OCI-LY1 (cell line): ENCODE measurements around the gene FANK1.

ENCODE experiments used
- H2AFZ ChIP-seq: fragments of 200-600 bp; sonication (generic), shearing (Covaris generic); 2 replicates; pipeline ENCODE4 v1.6.0; 2014; ENCODE audit warnings: antibody characterized with exemption, mild to moderate bottlenecking, low read length
- H3F3A ChIP-seq: fragments of 200-600 bp; sonication (generic), shearing (Covaris generic); 2 replicates; pipeline ENCODE4 v1.6.0; 2014; ENCODE audit warnings: mild to moderate bottlenecking, antibody characterized with exemption, low read length, moderate library complexity; ENCODE audit not compliant: insufficient read depth
- H3K27ac ChIP-seq: fragments of 200-600 bp; sonication (generic); 2 replicates; pipeline ENCODE4 v1.5.1; 2014; ENCODE audit warnings: low read length, mixed run types, mild to moderate bottlenecking, low read depth; ENCODE audit not compliant: poor library complexity, severe bottlenecking
- H3K27me3 ChIP-seq: fragments of 200-600 bp; sonication (generic); 2 replicates; pipeline ENCODE4 v1.6.0; 2014; ENCODE audit warnings: antibody characterized with exemption, mild to moderate bottlenecking, low read length, moderate library complexity; ENCODE audit not compliant: insufficient read depth
- H3K36me3 ChIP-seq: fragments of 200-600 bp; sonication (generic); 2 replicates; pipeline ENCODE4 v1.6.1; 2014; ENCODE audit warnings: mild to moderate bottlenecking, antibody characterized with exemption, low read length, moderate library complexity, mixed read lengths; ENCODE audit not compliant: insufficient read depth
- H3K4me1 ChIP-seq: fragments of 200-600 bp; sonication (generic); 2 replicates; pipeline ENCODE4 v1.5.1; 2014; ENCODE audit warnings: mild to moderate bottlenecking, low read length, moderate library complexity; ENCODE audit not compliant: insufficient read depth, severe bottlenecking
- H3K4me2 ChIP-seq: fragments of 200-600 bp; sonication (generic), shearing (Covaris generic); 2 replicates; pipeline ENCODE4 v1.6.1; 2014; ENCODE audit warnings: low read length
- H3K4me3 ChIP-seq: fragments of 200-600 bp; sonication (generic); 2 replicates; pipeline ENCODE4 v1.5.1; 2014; ENCODE audit warnings: low read length, low read depth, mild to moderate bottlenecking, mixed read lengths; ENCODE audit not compliant: poor library complexity, severe bottlenecking
- H3K79me2 ChIP-seq: fragments of 200-600 bp; shearing (Covaris generic); 2 replicates; pipeline ENCODE4 v1.6.1; 2016; ENCODE audit warnings: mixed run types, low read length, mixed read lengths; ENCODE audit not compliant: insufficient read depth
- H3K9ac ChIP-seq: fragments of 200-600 bp; sonication (generic), shearing (Covaris generic); 2 replicates; pipeline ENCODE4 v1.6.1; 2014; ENCODE audit warnings: mild to moderate bottlenecking, low read length, mixed read lengths
- H3K9me2 ChIP-seq: fragments of 200-600 bp; sonication (generic), shearing (Covaris generic); 2 replicates; pipeline ENCODE4 v1.6.1; 2014; ENCODE audit warnings: low read depth, mild to moderate bottlenecking, low read length, mixed read lengths
- H3K9me3 ChIP-seq: fragments of 200-600 bp; shearing (Covaris generic); 2 replicates; pipeline ENCODE4 v1.6.1; 2014; ENCODE audit warnings: low read length, mixed read lengths
- H4K20me1 ChIP-seq: fragments of 200-600 bp; sonication (generic), shearing (Covaris generic); 2 replicates; pipeline ENCODE4 v1.6.0; 2016; ENCODE audit warnings: mild to moderate bottlenecking, low read length; ENCODE audit not compliant: insufficient read depth
- EZH2 ChIP-seq: fragments of 200-600 bp; sonication (generic), shearing (Covaris generic); IDR thresholded peaks from 2 replicates; pipeline ENCODE4 v1.8.0; 2017; ENCODE audit warnings: borderline replicate concordance, mixed run types, mild to moderate bottlenecking, antibody characterized with exemption, low read length, moderate library complexity, mixed read lengths
- TF ChIP-seq, protein P1 (sequence below): fragments of 200-600 bp; sonication (generic), shearing (Covaris generic); IDR thresholded peaks from 2 replicates; pipeline ENCODE4 v1.5.1; 2017; ENCODE audit warnings: mild to moderate bottlenecking, antibody characterized with exemption, low read length, moderate library complexity, mixed read lengths

The FANK1 gene

DNA sequence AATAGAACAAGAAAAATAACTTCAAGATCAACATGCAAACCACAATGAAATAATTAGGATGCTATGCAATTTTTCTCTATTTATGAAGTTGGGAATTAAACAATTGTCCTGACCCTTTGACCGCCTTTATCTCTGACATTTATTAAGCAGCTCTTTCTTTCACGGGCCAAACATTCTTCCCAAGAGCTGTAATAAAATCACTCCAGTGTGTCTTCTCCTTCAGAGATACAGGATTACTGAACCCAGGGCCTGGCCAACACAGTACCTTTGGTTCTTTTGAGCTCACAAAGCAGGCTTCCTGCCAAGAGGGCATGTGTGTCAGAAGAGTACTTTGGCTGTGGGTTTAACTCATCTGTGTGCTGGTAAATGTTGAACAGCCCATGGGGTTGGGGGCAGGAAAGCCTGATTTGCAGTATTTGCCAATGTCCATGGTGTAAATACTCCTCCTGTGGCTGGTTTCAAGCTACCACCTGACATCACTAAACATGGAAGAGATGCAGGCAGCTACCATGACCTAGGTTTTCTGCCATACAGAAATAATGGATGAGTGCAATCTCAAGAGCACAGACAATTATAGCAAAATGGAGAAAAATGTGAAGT, 121.7 kb downstream of the FANK1 start:
- Histone ChIP-seq H3K27me3 (0 out of 2 replicates have a peak, but pooled peaks cover 5% of the 10 kb centered on the region), H3K9ac (no peak overlapping the region), H3K27ac (no peak overlapping the region), H3K9me2 (no peaks in the 10 kb centered on the region), H3K4me2 (no peak overlapping the region), H4K20me1 (no peaks in the 10 kb centered on the region), H3K4me3 (no peak overlapping the region), H3K36me3 (no peaks in the 10 kb centered on the region), H3F3A (no peaks in the 10 kb centered on the region), H3K9me3 (no peaks in the 10 kb centered on the region), H3K79me2 (no peaks in the 10 kb centered on the region), H2AFZ (no peak overlapping the region), H3K4me1 (no peaks in the 10 kb centered on the region)
- no peak for TF ChIP-seq EZH2
- TF ChIP-seq, protein P1, sequence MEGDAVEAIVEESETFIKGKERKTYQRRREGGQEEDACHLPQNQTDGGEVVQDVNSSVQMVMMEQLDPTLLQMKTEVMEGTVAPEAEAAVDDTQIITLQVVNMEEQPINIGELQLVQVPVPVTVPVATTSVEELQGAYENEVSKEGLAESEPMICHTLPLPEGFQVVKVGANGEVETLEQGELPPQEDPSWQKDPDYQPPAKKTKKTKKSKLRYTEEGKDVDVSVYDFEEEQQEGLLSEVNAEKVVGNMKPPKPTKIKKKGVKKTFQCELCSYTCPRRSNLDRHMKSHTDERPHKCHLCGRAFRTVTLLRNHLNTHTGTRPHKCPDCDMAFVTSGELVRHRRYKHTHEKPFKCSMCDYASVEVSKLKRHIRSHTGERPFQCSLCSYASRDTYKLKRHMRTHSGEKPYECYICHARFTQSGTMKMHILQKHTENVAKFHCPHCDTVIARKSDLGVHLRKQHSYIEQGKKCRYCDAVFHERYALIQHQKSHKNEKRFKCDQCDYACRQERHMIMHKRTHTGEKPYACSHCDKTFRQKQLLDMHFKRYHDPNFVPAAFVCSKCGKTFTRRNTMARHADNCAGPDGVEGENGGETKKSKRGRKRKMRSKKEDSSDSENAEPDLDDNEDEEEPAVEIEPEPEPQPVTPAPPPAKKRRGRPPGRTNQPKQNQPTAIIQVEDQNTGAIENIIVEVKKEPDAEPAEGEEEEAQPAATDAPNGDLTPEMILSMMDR: no peak

- Histone ChIP-seq H2AFZ (no peak overlapping the region), H3K4me1 (no peaks in the 10 kb centered on the region), H4K20me1 (no peaks in the 10 kb centered on the region), H3K79me2 (no peaks in the 10 kb centered on the region), H3K9me3 (no peaks in the 10 kb centered on the region), H3K27me3 (0 out of 2 replicates have a peak, but pooled peaks cover 5% of the 10 kb centered on the region), H3K4me3 (no peak overlapping the region), H3K27ac (no peak overlapping the region), H3K9ac (no peak overlapping the region), H3K36me3 (no peaks in the 10 kb centered on the region), H3K9me2 (no peaks in the 10 kb centered on the region), H3F3A (no peaks in the 10 kb centered on the region), H3K4me2 (no peak overlapping the region)
- TF ChIP-seq, protein P1: no peak
- no peak for TF ChIP-seq EZH2
Measured at GRCh38 chr10:126021833-126022500, 125.6 kb downstream of the FANK1 start.

DNA sequence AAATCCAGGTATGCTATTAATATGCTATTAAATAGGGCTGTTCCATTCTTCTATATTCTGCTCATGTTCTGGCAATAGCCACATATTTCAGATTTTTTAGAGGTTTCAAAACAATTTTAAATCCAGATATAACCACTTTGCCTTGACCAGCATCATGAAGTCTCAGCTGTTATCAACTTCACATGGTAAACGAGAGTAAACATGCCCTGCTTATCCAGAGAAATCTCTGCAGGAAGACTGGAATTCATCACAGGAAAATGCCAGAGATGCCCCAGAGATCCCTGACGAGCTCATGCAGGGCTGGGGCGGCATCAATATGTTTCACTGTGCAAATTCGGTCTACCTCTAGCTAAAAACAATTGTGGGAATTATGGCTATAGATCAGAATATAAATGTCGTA, 126.5 kb downstream of the FANK1 start:
- Histone ChIP-seq H3K27me3 (0 out of 2 replicates have a peak, but pooled peaks cover 5% of the 10 kb centered on the region), H3F3A (no peaks in the 10 kb centered on the region), H3K9ac (no peak overlapping the region), H2AFZ (no peak overlapping the region), H3K27ac (no peak overlapping the region), H3K9me2 (no peaks in the 10 kb centered on the region), H3K4me1 (no peaks in the 10 kb centered on the region), H3K79me2 (no peaks in the 10 kb centered on the region), H3K9me3 (no peaks in the 10 kb centered on the region), H4K20me1 (no peaks in the 10 kb centered on the region), H3K36me3 (no peaks in the 10 kb centered on the region), H3K4me2 (no peak overlapping the region), H3K4me3 (no peak overlapping the region)
- TF ChIP-seq, protein P1: no peak
- no peak for TF ChIP-seq EZH2
